ENCODE measurements around the gene RPL27. TPM values are rescaled to one million over a fixed set of nuclear protein-coding genes. Genes with fewer than 3 reads are reported as not detected.

Gene RPL27
- total and polyA plus RNA-seq, 2 of the 4 experiments (the other 2 are of a cell fraction): 1,595 to 2,806 TPM

- TF ChIP-seq SMC3 (IDR thresholded peaks at IDR 0.05; ENCODE audit: low read depth, low read length): no peak
- no peak for TF ChIP-seq POLR2A (IDR thresholded peaks at IDR 0.05; ENCODE audit: low read depth, low read length)
- TF ChIP-seq RAD21 (IDR thresholded peaks at IDR 0.05; ENCODE audit: low read length): no peak
- TF ChIP-seq FOS (IDR thresholded peaks at IDR 0.05; ENCODE audit: low read depth, low read length): 0 out of 2 replicates have a peak, but pooled peaks have one; percentile 40
- peak; percentile 60; the same call in 1 of the 2 replicates for TF ChIP-seq MAZ (IDR thresholded peaks at IDR 0.05; ENCODE audit: borderline replicate concordance, low read depth, low read length)
- TF ChIP-seq USF2 (IDR thresholded peaks at IDR 0.05; ENCODE audit: low read depth, low read length): peak; percentile 74
- TF ChIP-seq MXI1 (IDR thresholded peaks at IDR 0.05; ENCODE audit: borderline replicate concordance, low read depth, low read length): no peak
- no peak for TF ChIP-seq CTCF (conservative IDR thresholded peaks at IDR 0.05; ENCODE audit: low read depth, low read length)
- peak; percentile 67 for TF ChIP-seq BHLHE40 (IDR thresholded peaks at IDR 0.05; ENCODE audit: low read depth, low read length)
- TF ChIP-seq CEBPB (IDR thresholded peaks at IDR 0.05; ENCODE audit: low read depth, low read length): peak; percentile 41; the same call in 1 of the 2 replicates
- no peak for TF ChIP-seq RFX5 (IDR thresholded peaks at IDR 0.05; ENCODE audit: low read depth, low read length)
- peaks cover 28% of the 10 kb centered on the region; the same call in 1 of the 2 replicates for H4K20me1 ChIP-seq (ENCODE audit: insufficient read depth, low read length)
- H3K36me3 ChIP-seq (ENCODE audit: control insufficient read depth, insufficient read depth, low read length): peaks cover 24% of the 10 kb centered on the region
- H3K79me1 ChIP-seq (ENCODE audit: low read depth in 1 of 2, low read length in 2 of 2): peaks cover 15 to 49% of the 10 kb centered on the region in 2 experiments; a peak in 3 of 4 replicates
- no TSS peak for BruUV-seq (replicated peaks)
- in situ Hi-C loops (cut with MboI; ENCODE audit: low sequenced_read_pairs) (no loop called here), intact Hi-C loops (cut with micrococcal nuclease) (no loop called here), dilution Hi-C loops (cut with HindIII; ENCODE audit: low sequenced_read_pairs, unreplicated experiment) (no loop called here)
- peaks cover 20% of the 10 kb centered on the region for H3K9me1 ChIP-seq (ENCODE audit: insufficient read depth, low read length)
- DNase-seq: peak; percentile 50
- H3K4me2 ChIP-seq (ENCODE audit: low read depth, low read length): peak overlapping the region; percentile 79
- peaks cover 4% of the 10 kb centered on the region; the same call in 1 of the 2 replicates for H3K27me3 ChIP-seq (ENCODE audit: control insufficient read depth, insufficient read depth, low read length)
- peak overlapping the region; percentile 96 for H3K4me3 ChIP-seq (ENCODE audit: insufficient read depth, low read depth, low read length)
- no CpG with 5 or more reads among the region's 40 CpGs for WGBS, 2 experiments (ENCODE audit: extremely low coverage in 2 of 2, insufficient read length in 1 of 2)
- H2AFZ ChIP-seq (replicated peaks; ENCODE audit: low read length, poor library complexity): peak overlapping the region; percentile 95
- peak overlapping the region; percentile 76; the same call in 1 of the 3 replicates for H2BK15ac ChIP-seq (ENCODE audit: low read depth, low read length)
- ATAC-seq (ENCODE audit: low read depth): peak; percentile 15
- H2BK20ac ChIP-seq (ENCODE audit: low read depth, low read length): no peak overlapping the region
- peak overlapping the region; percentile 58; the same call in 1 of the 2 replicates for H3K23ac ChIP-seq (ENCODE audit: low read depth, low read length)
- peak overlapping the region; percentile 61; the same call in 1 of the 2 replicates for H4K5ac ChIP-seq (ENCODE audit: low read depth, low read length)
- peak overlapping the region; percentile 96 for H3K14ac ChIP-seq (replicated peaks; ENCODE audit: low read depth, low read length)
- peak overlapping the region; percentile 97 for H2AK9ac ChIP-seq (replicated peaks; ENCODE audit: low read depth, low read length, poor library complexity)
- peak overlapping the region; percentile 89 for H2AK5ac ChIP-seq (ENCODE audit: low read depth, low read length)
- no peak overlapping the region; the same call in 1 of the 2 replicates for H3K56ac ChIP-seq (ENCODE audit: extremely low read depth, insufficient read depth, low read length)
- CTCF ChIA-PET: interaction anchor here (0.8 kb wide), 1 partner anchor 92 kb away, joined by 3 read pairs; no protein-coding TSS in a partner anchor
- H3K9me3 ChIP-seq (ENCODE audit: control insufficient read depth, insufficient read depth, low read length): no peaks in the 10 kb centered on the region
- H4K8ac ChIP-seq (ENCODE audit: low read depth in 2 of 2, low read length in 2 of 2): peak overlapping the region; percentile 46 to 87
- H2BK5ac ChIP-seq (ENCODE audit: low read depth, low read length, poor library complexity, severe bottlenecking): peak overlapping the region; percentile 68
- peak overlapping the region; percentile 67; the same call in 1 of the 2 replicates for H2BK120ac ChIP-seq (ENCODE audit: low read depth, low read length)
- peak overlapping the region; percentile 78 for H3K27ac ChIP-seq (ENCODE audit: insufficient read depth, low read length)
- peak overlapping the region; percentile 89 for H4K91ac ChIP-seq (ENCODE audit: insufficient read depth, low read depth, low read length)
- POLR2A ChIA-PET (ENCODE audit: unreplicated experiment): interaction anchor here (1.4 kb wide), 1 partner anchor 294 kb away, joined by 5 read pairs; no protein-coding TSS in a partner anchor
- peak overlapping the region; percentile 30 for H3K18ac ChIP-seq (ENCODE audit: low read depth, low read length)
- H3K4ac ChIP-seq (ENCODE audit: low read depth, low read length): peak overlapping the region; percentile 95
- H3K9ac ChIP-seq (ENCODE audit: low read depth, low read length): peak overlapping the region; percentile 75
- peaks cover 12% of the 10 kb centered on the region for H3K4me1 ChIP-seq (ENCODE audit: control insufficient read depth, insufficient read depth, low read length)
Observed at GRCh38 chr17:43020789-43021740, 22.8 kb downstream of the RPL27 start.

Data from IMR-90 (cell line).